Right lobe of liver (tissue), 6 donors: ENCODE measurements around the gene PUM2. TPM values are rescaled to one million over a fixed set of nuclear protein-coding genes. Genes with fewer than 3 reads are reported as not detected.

Experiments
- ATAC-seq, 4 donors: fragments of 200-7000 bp; cut with Tn5 transposase; one replicate each; pipeline ENCODE4 v1.9.1; 2020; ENCODE audit warnings: mild to moderate bottlenecking in 4 of 4, moderate library complexity in 4 of 4
- DNase-seq, 3 donors: peaks; one replicate each; pipeline ENCODE4 v3.0.0-alpha.2; 2020
- H3K27ac ChIP-seq, 3 donors: fragments of 200-600 bp; one replicate each; pipeline ENCODE4 v1.8.0; 2022
- H3K27me3 ChIP-seq, 2 donors: fragments of 200-600 bp; one replicate each; pipeline ENCODE4 v1.8.0; 2022
- H3K36me3 ChIP-seq, 4 donors: fragments of 200-600 bp; sonication (generic) in 1 of 4; one replicate each; pipeline versions ENCODE4 v1.5.1 to v1.8.0; 2017 to 2022; ENCODE audit warnings: control low read depth in 1 of 4
- H3K4me1 ChIP-seq, 4 donors: fragments of 200-600 bp; sonication (generic) in 1 of 4; one replicate each; pipeline versions ENCODE4 v1.5.1 to v1.8.0; 2017 to 2022; ENCODE audit warnings: control low read depth in 1 of 4
- H3K4me3 ChIP-seq, 3 donors: fragments of 200-600 bp; one replicate each; pipeline ENCODE4 v1.8.0; 2022
- H3K9me3 ChIP-seq, 4 donors: fragments of 200-600 bp; sonication (generic) in 1 of 4; one replicate each; pipeline versions ENCODE4 v1.5.1 to v1.8.0; 2017 to 2022; ENCODE audit warnings: control low read depth in 1 of 4
- POLR2A ChIP-seq: fragments of 450-650 bp; IDR thresholded peaks from one replicate; pipeline ENCODE4 v1.6.1; 2017; ENCODE audit warnings: antibody characterized with exemption, mild to moderate bottlenecking
- WGBS: methylation state at CpG from one replicate; pipeline ENCODE4 v1.1.6; 2018; ENCODE audit warnings: low coverage, low lambda C conversion rate; ENCODE audit not compliant: insufficient coverage; ENCODE audit errors: missing lambda C conversion rate; 5-methylcytosine and 5-hydroxymethylcytosine counted together
- intact Hi-C, 2 donors: fragments of 100-400 bp; cut with DNase I; formaldehyde crosslinking; loops; one replicate each; pipeline versions ENCODE4 v1.11.2 to v1.14.1; 2022
- total RNA-seq, 6 experiments: library from RNA; depleted of rRNA in 2 of 6; stranded (reverse); fragments of >200 nt in 2 of 6; fragmentation: NEBNext Ultra II Directional in 3 of 6; extraction: Animal tissue kit (Norgen Biotek cat#: 25700) in 3 of 6; gene quantifications; one replicate each; pipeline versions ENCODE4 v1.1.0 to v1.2.4, GENCODE V29; 2016 to 2023
- TF ChIP-seq, protein P1 (sequence below), 4 donors: fragments of 200-600 bp in 3 of 4; fragments of 450-650 bp in 1 of 4; IDR thresholded peaks; one replicate each; pipeline versions ENCODE4 v1.5.1 to v1.8.0; 2016 to 2022; ENCODE audit warnings: antibody characterized with exemption in 4 of 4, mild to moderate bottlenecking in 2 of 4
- donor health status: DM: no; HTN: yes; CAD: no.
- donor health status: DM: no; HTN: no; CAD: no.
- donor health status: DM: no; HTN: no; CAD: no.
- donor health status: DM: no; HTN: yes; CAD: no.
- donor health status: DM: no; HTN: yes; CAD: no.

Gene PUM2
- total RNA-seq, 6 experiments from 2014 or later: 31.3 to 62.2 (median 51.5) TPM

GRCh38 chr2:20217041-20217970 lies 133.3 kb downstream of the PUM2 start:
- 56% methylated on average over 6 of the region's 21 CpGs for WGBS
- Histone ChIP-seq H3K4me1 (peaks cover 0 to 95% (median 42%) of the 10 kb centered on the region in 4 donors), H3K27ac (peak overlapping the region; percentile 90 to 99 (median 98)), H3K27me3 (no peaks in the 10 kb centered on the region), H3K36me3 (peaks cover 0 to 4% (median 0%) of the 10 kb centered on the region in 4 donors), H3K9me3 (no peaks in the 10 kb centered on the region), H3K4me3 (no peak overlapping the region)
- DNase-seq (peak; percentile 88 to 92 (median 88)), ATAC-seq (peak; percentile 7 to 33 (median 17))
- peak; percentile 63 for TF ChIP-seq POLR2A
- TF ChIP-seq, protein P1, sequence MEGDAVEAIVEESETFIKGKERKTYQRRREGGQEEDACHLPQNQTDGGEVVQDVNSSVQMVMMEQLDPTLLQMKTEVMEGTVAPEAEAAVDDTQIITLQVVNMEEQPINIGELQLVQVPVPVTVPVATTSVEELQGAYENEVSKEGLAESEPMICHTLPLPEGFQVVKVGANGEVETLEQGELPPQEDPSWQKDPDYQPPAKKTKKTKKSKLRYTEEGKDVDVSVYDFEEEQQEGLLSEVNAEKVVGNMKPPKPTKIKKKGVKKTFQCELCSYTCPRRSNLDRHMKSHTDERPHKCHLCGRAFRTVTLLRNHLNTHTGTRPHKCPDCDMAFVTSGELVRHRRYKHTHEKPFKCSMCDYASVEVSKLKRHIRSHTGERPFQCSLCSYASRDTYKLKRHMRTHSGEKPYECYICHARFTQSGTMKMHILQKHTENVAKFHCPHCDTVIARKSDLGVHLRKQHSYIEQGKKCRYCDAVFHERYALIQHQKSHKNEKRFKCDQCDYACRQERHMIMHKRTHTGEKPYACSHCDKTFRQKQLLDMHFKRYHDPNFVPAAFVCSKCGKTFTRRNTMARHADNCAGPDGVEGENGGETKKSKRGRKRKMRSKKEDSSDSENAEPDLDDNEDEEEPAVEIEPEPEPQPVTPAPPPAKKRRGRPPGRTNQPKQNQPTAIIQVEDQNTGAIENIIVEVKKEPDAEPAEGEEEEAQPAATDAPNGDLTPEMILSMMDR (IDR thresholded peaks at IDR 0.05): no peak
- intact Hi-C loops: no loop called here

- DNase-seq (peak; percentile 57 to 65 (median 62)), ATAC-seq (no peak)
- intact Hi-C loops: no loop called here
- Histone ChIP-seq H3K27ac (peak overlapping the region; percentile 90 to 99 (median 98)), H3K4me1 (peaks cover 0 to 96% (median 43%) of the 10 kb centered on the region in 4 donors), H3K36me3 (peaks cover 0 to 4% (median 0%) of the 10 kb centered on the region in 4 donors), H3K9me3 (no peaks in the 10 kb centered on the region), H3K4me3 (peak overlapping the region in 1 of 3 donors; percentile 21), H3K27me3 (no peaks in the 10 kb centered on the region)
- 29% methylated on average over 10 of the region's 22 CpGs for WGBS
- peak; percentile 28 for TF ChIP-seq POLR2A
- TF ChIP-seq, protein P1 (IDR thresholded peaks at IDR 0.05): no peak
Measured at GRCh38 chr2:20216130-20217025, 134.3 kb downstream of the PUM2 start.

DNA sequence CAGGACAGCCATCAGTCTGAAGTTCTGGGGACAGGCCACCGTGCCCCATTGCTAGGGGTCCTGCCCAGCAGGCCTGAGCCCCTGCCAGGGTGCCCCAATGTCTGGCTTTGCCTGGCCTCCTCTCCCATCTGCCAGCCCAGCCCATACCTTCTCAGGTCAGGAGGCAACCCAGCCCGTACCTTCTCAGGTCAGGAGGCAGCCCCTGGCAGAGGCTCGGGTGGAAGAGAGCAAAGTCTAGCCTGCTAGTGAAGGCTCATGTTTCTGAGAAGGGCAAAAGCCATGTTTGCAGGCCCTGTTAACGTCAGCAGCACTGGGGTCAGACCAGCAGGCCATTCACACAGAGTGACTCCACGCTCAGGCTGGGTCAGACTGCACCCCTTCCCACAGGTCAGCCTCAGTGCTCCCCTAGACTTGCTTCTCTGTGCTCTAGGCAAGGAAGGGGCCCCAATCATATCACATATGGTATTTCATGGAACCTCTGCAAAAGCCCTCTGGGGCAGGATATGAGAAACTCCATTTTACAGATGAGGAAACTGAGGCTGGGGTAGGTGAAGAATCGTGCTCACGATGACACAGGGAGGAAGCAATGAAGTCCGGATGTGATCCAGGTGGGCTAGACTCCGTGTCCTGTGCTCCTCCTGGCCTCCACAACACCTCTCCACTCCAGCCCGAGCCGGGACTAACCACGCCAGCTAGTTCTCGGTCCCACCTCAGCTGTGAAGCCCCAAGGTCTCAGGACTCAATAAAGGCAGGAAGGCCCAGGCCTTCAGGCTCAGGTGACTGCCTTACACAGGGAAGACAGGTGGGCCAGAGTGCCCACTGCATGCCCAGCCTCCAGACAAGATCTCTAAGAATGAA lies 135.2 kb downstream of the PUM2 start:
- DNase-seq (peak; percentile 82 to 95 (median 93)), ATAC-seq (peak; percentile 41 to 72 (median 54))
- Histone ChIP-seq H3K36me3 (peaks cover 0 to under 1% (median 0%) of the 10 kb centered on the region in 4 donors), H3K4me3 (peak overlapping the region in 2 of 3 donors; percentile 19 to 21), H3K27me3 (no peaks in the 10 kb centered on the region), H3K4me1 (peaks cover 0 to 96% (median 43%) of the 10 kb centered on the region in 4 donors), H3K27ac (peak overlapping the region; percentile 90 to 99 (median 98)), H3K9me3 (no peaks in the 10 kb centered on the region)
- WGBS: 37% methylated on average over 6 of the region's 13 CpGs
- TF ChIP-seq, protein P1 (IDR thresholded peaks at IDR 0.05): no peak
- peak; percentile 48 for TF ChIP-seq POLR2A
- intact Hi-C loops: no loop called here
